Activated CD4-positive, alpha-beta memory T cell treated with anti-CD3 and anti-CD28 coated beads, Interleukin-2, amount 10 ng/mL, durations not matched to agents 7 days and 5 days (primary cell): Measurements from ENCODE around the gene HSPA13. TPM values are rescaled to one million over a fixed set of nuclear protein-coding genes. Genes with fewer than 3 reads are reported as not detected.
"Not testable (repeated sequence)": the region's sequence is repeated elsewhere in the genome, so short reads cannot be mapped to it uniquely, and the experiment has no call there.

Experiments used
- CTCF ChIA-PET: fragments of 350-600 bp; sonication (Branson Sonifier 250); formaldehyde crosslinking; loops from one replicate; lab custom pipeline; 2021; ENCODE audit warnings: antibody characterized with exemption, inconsistent platforms; lab: Charles Lee
- POLR2A ChIA-PET: fragments of 350-600 bp; sonication (Branson Sonifier 250); formaldehyde crosslinking; loops from one replicate; lab custom pipeline; 2021; ENCODE audit warnings: antibody characterized with exemption; lab: Charles Lee
- DNase-seq: peaks from one replicate; pipeline ENCODE4 v3.0.0-alpha.2; 2020
- H3K27ac Mint-ChIP-seq: one replicate; pipeline ENCODE4 v1.8.0; 2021; ENCODE audit warnings: mild to moderate bottlenecking, mixed read lengths
- H3K27me3 Mint-ChIP-seq: one replicate; pipeline ENCODE4 v1.8.0; 2021; ENCODE audit warnings: mixed read lengths
- H3K36me3 Mint-ChIP-seq: one replicate; pipeline ENCODE4 v1.8.0; 2021; ENCODE audit warnings: low read depth, mixed read lengths
- H3K4me1 Mint-ChIP-seq: one replicate; pipeline ENCODE4 v1.8.0; 2021; ENCODE audit warnings: mixed read lengths
- H3K4me3 Mint-ChIP-seq: one replicate; pipeline ENCODE4 v1.8.0; 2021; ENCODE audit warnings: mild to moderate bottlenecking, mixed read lengths
- H3K9me3 Mint-ChIP-seq: one replicate; pipeline ENCODE4 v1.8.0; 2021; ENCODE audit warnings: mixed read lengths
- total RNA-seq, 2 experiments: library from RNA; stranded (reverse); gene quantifications; one replicate each; pipeline ENCODE4 v1.2.3, GENCODE V29; 2021

HSPA13 gene
- total RNA-seq, 2 experiments from 2014 or later = 45.5 to 48.5 TPM

GRCh38 chr21:14366998-14367397, 15.9 kb downstream of the HSPA13 start:
- Mint-ChIP-seq H3K4me3 (no peak overlapping the region), H3K27ac (no peak overlapping the region), H3K27me3 (peaks cover 7% of the 10 kb centered on the region), H3K36me3 (no peaks in the 10 kb centered on the region), H3K9me3 (no peaks in the 10 kb centered on the region), H3K4me1 (no peaks in the 10 kb centered on the region)
- POLR2A ChIA-PET = no interaction called here
- CTCF ChIA-PET = no interaction called here
- no peak for DNase-seq

DNA sequence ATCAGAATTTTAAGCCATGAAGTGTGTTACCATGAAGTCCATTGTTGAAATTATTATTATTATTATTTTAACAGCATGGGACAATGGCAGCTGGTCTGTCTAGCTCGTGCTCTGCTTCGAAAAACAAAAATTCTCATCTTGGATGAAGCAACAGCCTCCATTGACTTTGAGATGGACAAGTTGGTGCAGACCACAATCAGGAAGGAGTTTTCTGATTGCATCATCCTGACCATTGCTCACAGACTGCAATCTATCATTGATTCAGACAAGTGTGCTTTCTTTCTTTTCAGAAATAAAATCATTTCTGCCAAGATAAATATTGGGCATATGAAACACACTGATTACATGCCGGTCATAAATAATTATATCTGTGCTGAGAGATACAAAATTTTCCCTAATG, 21.0 kb downstream of the HSPA13 start:
- Mint-ChIP-seq H3K9me3 (no peaks in the 10 kb centered on the region), H3K4me1 (no peaks in the 10 kb centered on the region), H3K36me3 (no peaks in the 10 kb centered on the region), H3K27ac (no peak overlapping the region), H3K27me3 (peaks cover 13% of the 10 kb centered on the region), H3K4me3 (no peak overlapping the region)
- no peak for DNase-seq
- ChIA-PET POLR2A (no interaction called here), CTCF (no interaction called here)

DNA sequence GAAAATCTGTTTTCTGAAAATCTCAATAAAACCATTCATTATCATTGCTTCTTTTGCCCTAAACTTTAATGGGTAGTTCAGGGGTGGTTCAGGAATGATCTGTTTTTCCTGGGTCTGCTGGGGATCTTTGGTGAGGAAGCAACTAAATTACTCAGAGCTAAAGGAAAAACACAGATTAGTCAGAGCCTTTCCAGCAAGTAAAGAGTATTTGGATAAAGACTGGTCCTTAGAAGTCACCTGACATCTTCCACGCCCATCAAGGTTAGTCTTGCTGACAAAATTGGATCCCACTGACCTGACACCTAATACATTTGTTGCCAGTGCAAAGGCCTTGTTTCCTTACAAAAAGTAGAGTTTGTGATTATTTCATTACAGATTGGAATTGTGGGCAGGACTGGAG, 24.2 kb downstream of the HSPA13 start:
- Mint-ChIP-seq H3K27me3 (peaks cover 21% of the 10 kb centered on the region), H3K36me3 (no peaks in the 10 kb centered on the region), H3K4me3 (no peak overlapping the region), H3K9me3 (no peaks in the 10 kb centered on the region), H3K4me1 (no peaks in the 10 kb centered on the region), H3K27ac (no peak overlapping the region)
- ChIA-PET CTCF (no interaction called here), POLR2A (no interaction called here)
- no peak for DNase-seq

- peaks cover 22% of the 10 kb centered on the region for H3K27me3 Mint-ChIP-seq
- H3K27ac Mint-ChIP-seq = no peak overlapping the region
- CTCF ChIA-PET = no interaction called here
- no peak overlapping the region for H3K4me3 Mint-ChIP-seq
- no peak for DNase-seq
- POLR2A ChIA-PET = no interaction called here
- H3K4me1 Mint-ChIP-seq = no peaks in the 10 kb centered on the region
- no peaks in the 10 kb centered on the region for H3K36me3 Mint-ChIP-seq
- no peaks in the 10 kb centered on the region for H3K9me3 Mint-ChIP-seq
Observed at GRCh38 chr21:14356746-14357145, 26.2 kb downstream of the HSPA13 start.

DNA sequence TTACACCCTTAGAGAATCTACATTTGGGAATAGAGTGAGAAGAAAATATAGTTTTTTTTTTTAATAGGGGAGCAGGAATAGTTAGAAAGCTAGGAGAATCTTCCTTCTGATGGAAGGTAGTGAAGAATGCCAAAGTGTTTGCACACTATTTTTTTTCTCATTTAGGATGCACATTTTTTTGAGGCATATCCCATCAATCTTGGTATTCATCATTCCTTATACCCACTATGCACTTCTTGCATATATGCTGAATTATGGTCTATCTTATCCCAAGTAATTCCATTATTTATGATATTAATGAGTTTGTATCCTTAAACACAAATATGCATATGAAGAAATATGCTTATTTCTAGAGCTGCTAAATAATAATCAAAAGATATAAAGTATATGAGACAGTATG, 28.4 kb downstream of the HSPA13 start:
- no peak overlapping the region for H3K27ac Mint-ChIP-seq
- peaks cover 24% of the 10 kb centered on the region for H3K27me3 Mint-ChIP-seq
- no peak overlapping the region for H3K4me3 Mint-ChIP-seq
- POLR2A ChIA-PET = no interaction called here
- no peaks in the 10 kb centered on the region for H3K36me3 Mint-ChIP-seq
- DNase-seq = no peak
- no peaks in the 10 kb centered on the region for H3K4me1 Mint-ChIP-seq
- no peaks in the 10 kb centered on the region for H3K9me3 Mint-ChIP-seq
- CTCF ChIA-PET = no interaction called here

- no peaks in the 10 kb centered on the region for H3K9me3 Mint-ChIP-seq
- no peaks in the 10 kb centered on the region for H3K4me1 Mint-ChIP-seq
- POLR2A ChIA-PET = no interaction called here
- CTCF ChIA-PET = no interaction called here
- no peak overlapping the region for H3K4me3 Mint-ChIP-seq
- H3K36me3 Mint-ChIP-seq = no peaks in the 10 kb centered on the region
- H3K27ac Mint-ChIP-seq = no peak overlapping the region
- no peak for DNase-seq
- peaks cover 21% of the 10 kb centered on the region for H3K27me3 Mint-ChIP-seq
Observed at GRCh38 chr21:14353726-14354125, 29.2 kb downstream of the HSPA13 start.

DNA sequence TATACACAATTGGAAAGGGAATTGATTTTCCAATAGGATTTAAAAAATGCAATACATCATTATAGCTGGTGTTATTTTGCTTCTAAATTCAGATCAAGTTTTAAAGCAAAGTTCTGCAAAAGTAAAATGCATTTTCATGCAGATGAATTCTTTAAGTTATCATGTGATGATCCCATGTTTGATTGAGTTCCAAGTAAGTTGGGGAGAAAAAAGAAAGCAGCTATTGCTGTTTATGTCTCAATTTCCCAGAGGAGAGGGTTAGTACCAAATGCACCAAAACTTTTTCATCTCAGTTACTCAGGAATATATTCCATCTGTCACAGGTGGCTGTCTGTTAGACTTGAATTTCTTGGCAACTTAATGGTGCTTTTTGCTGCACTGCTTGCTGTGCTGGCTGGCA, 29.7 kb downstream of the HSPA13 start:
- ChIA-PET CTCF (no interaction called here), POLR2A (no interaction called here)
- no peak overlapping the region for H3K27ac Mint-ChIP-seq
- H3K27me3 Mint-ChIP-seq = peaks cover 20% of the 10 kb centered on the region
- no peak overlapping the region for H3K4me3 Mint-ChIP-seq
- H3K9me3 Mint-ChIP-seq = no peaks in the 10 kb centered on the region
- H3K4me1 Mint-ChIP-seq = no peaks in the 10 kb centered on the region
- H3K36me3 Mint-ChIP-seq = no peaks in the 10 kb centered on the region
- DNase-seq = no peak

GRCh38 chr21:14327346-14327745, 55.6 kb downstream of the HSPA13 start:
- H3K4me3 Mint-ChIP-seq, H3K27ac Mint-ChIP-seq, POLR2A ChIA-PET, CTCF ChIA-PET, DNase-seq, H3K36me3 Mint-ChIP-seq, H3K9me3 Mint-ChIP-seq, H3K4me1 Mint-ChIP-seq: not testable (repeated sequence)
- peaks cover 18% of the 10 kb centered on the region for H3K27me3 Mint-ChIP-seq

- H3K9me3 Mint-ChIP-seq = no peaks in the 10 kb centered on the region
- CTCF ChIA-PET = no interaction called here
Observed at GRCh38 chr21:14325595-14325994, 57.4 kb downstream of the HSPA13 start.

More at GRCh38 chr21:14325595-14325994, 57.4 kb downstream of the HSPA13 start:
- DNase-seq = no peak
- Mint-ChIP-seq H3K27ac (no peak overlapping the region), H3K4me1 (no peaks in the 10 kb centered on the region), H3K36me3 (no peaks in the 10 kb centered on the region), H3K27me3 (peaks cover 16% of the 10 kb centered on the region), H3K4me3 (no peak overlapping the region)
- POLR2A ChIA-PET = no interaction called here

Other genes starting within 250 kb of the HSPA13 start
- gene LIPI, start 172.2 kb downstream of the HSPA13 start, total RNA-seq = not detected
- gene RBM11, start 167.0 kb downstream of the HSPA13 start, total RNA-seq = under 1 TPM; 0.38 to 0.88 TPM
- 10 to 100 TPM; 87.1 to 91.0 TPM for gene SAMSN1, start 163.2 kb upstream of the HSPA13 start, total RNA-seq